Heart right ventricle (tissue), 16 donors: ENCODE data around the gene TMPRSS5. TPM values are rescaled to one million over a fixed set of nuclear protein-coding genes. Genes with fewer than 3 reads are reported as not detected.
"Not testable (repeated sequence)": the region's sequence is repeated elsewhere in the genome, so short reads cannot be mapped to it uniquely, and the experiment has no call there.

Experiments
- ATAC-seq, 8 donors: fragments of 200-7000 bp; cut with Tn5 transposase; one replicate each; pipeline ENCODE4 v1.9.1; 2020; ENCODE audit warnings: mild to moderate bottlenecking in 8 of 8, moderate library complexity in 8 of 8, moderate number of reproducible peaks in 1 of 8
- DNase-seq, 2 donors: peaks; one replicate each; pipeline ENCODE4 v3.0.0-alpha.2; 2020
- H3K27ac ChIP-seq, 10 donors: fragments of 200-600 bp; sonication (generic) in 2 of 10; one replicate each; pipeline versions ENCODE4 v1.5.0 to v1.8.0; 2020 to 2022; ENCODE audit warnings: mild to moderate bottlenecking in 3 of 10
- H3K27me3 ChIP-seq, 7 donors: fragments of 200-600 bp; one replicate each; pipeline ENCODE4 v1.8.0; 2021 to 2022; ENCODE audit warnings: mild to moderate bottlenecking in 2 of 7
- H3K36me3 ChIP-seq, 9 donors: fragments of 200-600 bp; sonication (generic) in 1 of 9; one replicate each; pipeline versions ENCODE4 v1.5.0 to v1.8.0; 2020 to 2022; ENCODE audit warnings: mild to moderate bottlenecking in 2 of 9
- H3K4me1 ChIP-seq, 9 donors: fragments of 200-600 bp; sonication (generic) in 1 of 9; one replicate each; pipeline versions ENCODE4 v1.5.0 to v1.8.0; 2020 to 2022; ENCODE audit warnings: mild to moderate bottlenecking in 4 of 9
- H3K4me3 ChIP-seq, 10 donors: fragments of 200-600 bp; sonication (generic) in 2 of 10; one replicate each; pipeline versions ENCODE4 v1.5.0 to v1.8.0; 2020 to 2022; ENCODE audit warnings: mild to moderate bottlenecking in 7 of 10, moderate library complexity in 2 of 10
- H3K9me3 ChIP-seq, 11 donors: fragments of 200-600 bp in 10 of 11; sonication (generic) in 2 of 11; one replicate each; pipeline versions ENCODE4 v1.5.0 to v1.8.0; 2013 to 2022; ENCODE audit warnings: mild to moderate bottlenecking in 2 of 11, control low read depth in 1 of 11, moderate library complexity in 1 of 11
- WGBS, 2 donors: extraction: QIAGEN DNeasy Blood & Tissue Kit; methylation state at CpG; one replicate each; pipeline ENCODE4 v1.1.7; 2013; ENCODE audit warnings: inconsistent platforms in 1 of 2; 5-methylcytosine and 5-hydroxymethylcytosine counted together
- intact Hi-C, 10 donors: fragments of 100-400 bp; cut with DNase I; formaldehyde crosslinking; loops; one replicate each; pipeline versions ENCODE4 v1.11.1 to v1.14.2; 2022
- polyA plus RNA-seq, 2 donors: library from polyadenylated mRNA; stranded (reverse); fragments of 200-250 nt; gene quantifications; one replicate each; pipeline ENCODE4 v1.2.3, GENCODE V29; 2013
- total RNA-seq, 10 donors: library from RNA; stranded (reverse); fragmentation: NEBNext Ultra II Directional in 3 of 10; extraction: Animal tissue kit (Norgen Biotek cat#: 25700) in 3 of 10; gene quantifications; one replicate each; pipeline versions ENCODE4 v1.2.1 to v1.2.4, GENCODE V29; 2021 to 2023
- TF ChIP-seq, protein P1 (sequence below), 9 donors: fragments of 200-600 bp; sonication (generic) in 2 of 9; IDR thresholded peaks; one replicate each; pipeline versions ENCODE4 v1.5.0 to v1.8.0; 2021 to 2022; ENCODE audit warnings: antibody characterized with exemption in 9 of 9, mild to moderate bottlenecking in 5 of 9, moderate library complexity in 1 of 9
- donor health status: Arrhythmogenic right ventricular cardiomyopathy.
- donor health status: ischemic (EF 13 %, LVEDD 7.1; RV severe dilation, severe dysfunction).
- donor health status: healthy with polysubstance abuse.
- donor health status: DM: no; HTN: yes; CAD: no.
- donor health status: DM: no; HTN: no; CAD: no.
- donor health status: ischemic (EF 25% LVEDD 6.9; RV normal size, moderate dysfunction).
- donor health status: ischemic (EF 25% LVEDD 5.7; RV mildly dilated, moderate dysfunction).
- donor health status: healthy.
- donor health status: DM: yes; HTN: yes; CAD: no.
- donor health status: Ischemic cardiomyopathy.
- donor health status: ischemic (EF 35%, LVEDD 5.7; RV mildly dilated, moderate dysfunction).
- donor health status: nonischemic (EF 11% LVEDD 7.7; RV severe dilation, severe dysfunction).
- donor health status: DM: yes; HTN: yes; CAD: no.
- donor health status: PGD.
- donor health status: ischemic (EF 29% LVEDD 5.4; RV normal size, mild dysfunction).
- donor health status: nonischemic (EF 23%, LVEDD 6.1; RV moderate dilation, normal function).

The TMPRSS5 gene
- total and polyA plus RNA-seq, 12 donors, result 0.36 to 1.9 (median 0.48) TPM

DNA sequence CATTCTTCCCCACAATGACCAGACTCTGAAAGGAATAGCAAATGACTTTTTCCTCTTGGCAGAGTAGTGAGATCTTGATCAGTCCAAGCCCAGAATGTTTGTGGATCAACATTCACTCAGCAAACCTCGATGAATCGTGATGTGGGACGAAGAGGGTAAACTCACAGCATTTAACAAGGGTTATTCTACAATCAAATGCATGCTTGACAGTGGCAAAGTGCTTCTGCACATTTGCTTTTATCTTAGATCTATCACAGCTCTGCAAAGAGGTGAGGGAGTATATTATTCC lies 31.8 kb downstream of the TMPRSS5 start:
- DNase-seq, result no peak
- TF ChIP-seq, protein P1, sequence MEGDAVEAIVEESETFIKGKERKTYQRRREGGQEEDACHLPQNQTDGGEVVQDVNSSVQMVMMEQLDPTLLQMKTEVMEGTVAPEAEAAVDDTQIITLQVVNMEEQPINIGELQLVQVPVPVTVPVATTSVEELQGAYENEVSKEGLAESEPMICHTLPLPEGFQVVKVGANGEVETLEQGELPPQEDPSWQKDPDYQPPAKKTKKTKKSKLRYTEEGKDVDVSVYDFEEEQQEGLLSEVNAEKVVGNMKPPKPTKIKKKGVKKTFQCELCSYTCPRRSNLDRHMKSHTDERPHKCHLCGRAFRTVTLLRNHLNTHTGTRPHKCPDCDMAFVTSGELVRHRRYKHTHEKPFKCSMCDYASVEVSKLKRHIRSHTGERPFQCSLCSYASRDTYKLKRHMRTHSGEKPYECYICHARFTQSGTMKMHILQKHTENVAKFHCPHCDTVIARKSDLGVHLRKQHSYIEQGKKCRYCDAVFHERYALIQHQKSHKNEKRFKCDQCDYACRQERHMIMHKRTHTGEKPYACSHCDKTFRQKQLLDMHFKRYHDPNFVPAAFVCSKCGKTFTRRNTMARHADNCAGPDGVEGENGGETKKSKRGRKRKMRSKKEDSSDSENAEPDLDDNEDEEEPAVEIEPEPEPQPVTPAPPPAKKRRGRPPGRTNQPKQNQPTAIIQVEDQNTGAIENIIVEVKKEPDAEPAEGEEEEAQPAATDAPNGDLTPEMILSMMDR (IDR thresholded peaks at IDR 0.05), result no peak
- H3K27me3 ChIP-seq, result no peaks in the 10 kb centered on the region
- 85 to 88% methylated on average over 3 of the region's 3 CpGs for WGBS, 2 donors
- no peaks in the 10 kb centered on the region for H3K36me3 ChIP-seq
- no peak for ATAC-seq
- no peak overlapping the region for H3K4me3 ChIP-seq
- H3K9me3 ChIP-seq, result no peaks in the 10 kb centered on the region
- H3K4me1 ChIP-seq, result peaks cover 0 to 14% (median 5%) of the 10 kb centered on the region in 9 donors
- H3K27ac ChIP-seq, result no peak overlapping the region
- intact Hi-C loops, result no loop called here

DNA sequence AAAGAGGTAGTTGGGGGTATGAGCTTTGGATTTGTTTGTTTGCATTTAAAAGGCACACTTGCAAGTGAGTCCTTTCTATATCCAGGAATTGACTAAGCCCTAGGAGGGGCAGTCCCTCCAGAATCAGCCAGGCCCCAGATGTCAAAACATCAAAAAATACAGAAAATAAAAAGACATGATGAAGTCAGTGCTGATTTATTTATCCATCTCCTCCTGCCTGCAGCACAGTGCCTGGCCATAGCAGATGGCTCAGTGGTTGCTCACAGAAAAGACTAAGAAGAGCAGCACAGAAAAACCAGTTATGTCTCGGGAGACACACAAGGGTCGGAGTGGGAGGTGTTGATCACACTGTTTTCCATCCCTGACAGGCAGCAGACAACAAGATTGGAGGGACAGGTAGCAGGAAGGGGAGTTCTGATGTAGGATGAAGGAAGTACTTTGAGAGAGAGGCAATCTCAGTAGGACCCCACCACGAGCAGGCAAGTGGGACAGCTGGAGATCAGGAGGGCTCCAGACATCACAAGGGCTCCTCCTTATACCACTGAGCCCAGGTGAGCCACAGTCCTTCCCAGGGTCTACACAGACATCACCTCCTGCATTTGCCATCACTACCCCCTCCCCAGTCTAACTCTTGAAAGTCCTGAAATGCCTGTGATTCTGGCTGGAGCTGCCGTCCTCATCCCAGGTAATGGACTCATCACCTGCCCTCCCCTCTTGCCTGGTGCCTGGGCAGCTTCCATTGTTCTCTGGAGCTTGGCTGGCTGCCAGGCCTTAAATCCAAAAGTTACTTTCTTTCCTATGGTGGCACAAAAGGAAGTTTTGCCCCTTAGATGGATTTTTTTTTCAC lies 32.3 kb downstream of the TMPRSS5 start:
- ATAC-seq (no peak), DNase-seq (no peak)
- TF ChIP-seq, protein P1 (IDR thresholded peaks at IDR 0.05), result no peak
- Histone ChIP-seq H3K27ac (no peak overlapping the region), H3K27me3 (no peaks in the 10 kb centered on the region), H3K9me3 (no peaks in the 10 kb centered on the region), H3K4me3 (no peak overlapping the region), H3K4me1 (peaks cover 0 to 14% (median 5%) of the 10 kb centered on the region in 9 donors), H3K36me3 (no peaks in the 10 kb centered on the region)
- intact Hi-C loops, result no loop called here
- 80 to 81% methylated on average over 4 of the region's 4 CpGs for WGBS, 2 donors

DNA sequence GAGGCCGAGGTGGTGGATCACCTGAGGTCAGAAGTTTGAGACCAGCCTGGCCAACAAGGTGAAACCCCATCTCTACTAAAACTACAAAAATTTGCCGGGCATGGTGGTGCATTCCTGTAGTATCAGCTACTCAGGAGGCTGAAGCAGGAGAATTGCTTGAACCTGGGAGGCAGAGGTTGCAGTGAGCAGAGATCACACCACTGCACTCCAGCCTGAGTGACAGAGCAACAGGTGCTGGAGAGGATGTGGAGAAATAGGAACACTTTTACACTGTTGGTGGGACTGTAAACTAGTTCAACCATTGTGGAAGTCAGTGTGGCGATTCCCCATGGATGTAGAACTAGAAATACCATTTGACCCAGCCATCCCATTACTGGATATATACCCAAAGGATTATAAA lies 34.2 kb downstream of the TMPRSS5 start:
- H3K27me3 ChIP-seq, H3K4me3 ChIP-seq, DNase-seq, H3K27ac ChIP-seq, intact Hi-C loops, H3K36me3 ChIP-seq, ATAC-seq: not testable (repeated sequence)
- Histone ChIP-seq H3K4me1 (peaks cover 0 to 14% (median 5%) of the 10 kb centered on the region in 9 donors), H3K9me3 (peaks cover 0 to 10% (median under 1%) of the 10 kb centered on the region in 11 donors)
- WGBS, 2 donors, result 94 to 96% methylated on average over 3 of the region's 3 CpGs

DNA sequence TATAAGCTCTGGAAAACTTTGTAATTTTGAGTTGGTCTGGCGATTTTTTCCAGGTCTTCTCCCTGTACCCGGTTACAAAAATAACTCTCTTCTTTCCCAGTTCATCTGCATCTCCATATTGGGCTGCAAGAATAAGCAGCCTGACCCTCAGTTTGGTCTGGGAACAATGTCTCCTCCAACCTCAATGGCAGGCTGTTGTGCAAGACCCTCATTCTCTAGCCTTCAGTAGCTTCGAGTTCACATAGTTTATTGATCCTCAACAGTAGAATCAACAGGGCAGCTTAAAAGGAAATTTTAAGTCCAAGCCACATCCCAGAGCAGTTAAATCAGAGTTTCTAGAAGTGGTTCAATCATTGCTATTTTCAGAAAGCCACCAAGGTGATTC lies 35.3 kb downstream of the TMPRSS5 start:
- no peak overlapping the region for H3K4me3 ChIP-seq
- TF ChIP-seq, protein P1 (IDR thresholded peaks at IDR 0.05), result no peak
- WGBS, 2 donors, result 82 to 89% methylated on average over 3 of the region's 3 CpGs
- no peaks in the 10 kb centered on the region for H3K27me3 ChIP-seq
- peaks cover 0 to 20% (median 11%) of the 10 kb centered on the region in 11 donors for H3K9me3 ChIP-seq
- no peak overlapping the region for H3K27ac ChIP-seq
- peaks cover 0 to 13% (median 5%) of the 10 kb centered on the region in 9 donors for H3K4me1 ChIP-seq
- no peaks in the 10 kb centered on the region for H3K36me3 ChIP-seq
- ATAC-seq (no peak), DNase-seq (no peak)
- intact Hi-C loops, result no loop called here

DNA sequence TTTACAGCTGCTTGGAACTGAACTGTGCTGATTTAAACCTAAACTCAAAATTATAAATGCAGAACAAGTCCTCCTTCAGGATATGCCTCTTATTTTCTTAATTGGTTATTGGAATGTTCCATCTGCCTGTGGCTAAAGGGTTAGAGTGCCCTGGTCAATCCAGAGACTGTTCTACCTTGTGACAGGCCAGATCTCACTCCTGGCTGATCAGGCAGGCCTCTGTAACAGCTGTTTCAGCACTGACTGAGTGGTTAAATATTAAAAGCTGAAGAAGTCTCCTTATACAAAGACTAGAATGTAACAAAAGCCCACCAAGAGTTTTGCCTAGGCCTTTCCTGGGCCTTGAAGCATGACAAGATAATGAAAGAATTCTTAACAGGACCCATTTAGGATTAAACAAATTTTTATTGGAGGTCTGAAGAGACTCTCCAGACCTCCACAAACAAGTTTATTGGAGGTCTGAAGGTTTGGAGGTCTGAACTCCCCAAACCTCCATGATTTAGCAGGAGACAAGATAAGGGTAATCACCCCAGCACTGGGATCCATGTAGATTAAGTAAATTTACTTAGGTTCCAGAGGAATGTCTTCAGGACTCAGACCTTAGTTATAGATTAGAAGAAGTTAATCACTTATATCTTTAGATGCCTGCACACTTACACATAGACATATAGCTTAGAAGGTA lies 35.8 kb downstream of the TMPRSS5 start:
- Histone ChIP-seq H3K36me3 (no peaks in the 10 kb centered on the region), H3K27ac (no peak overlapping the region), H3K27me3 (no peaks in the 10 kb centered on the region), H3K4me1 (peaks cover 0 to 9% (median 0%) of the 10 kb centered on the region in 9 donors), H3K9me3 (peaks cover 0 to 23% (median 12%) of the 10 kb centered on the region in 11 donors), H3K4me3 (no peak overlapping the region)
- intact Hi-C loops, result no loop called here
- ATAC-seq, result no peak
- TF ChIP-seq, protein P1 (IDR thresholded peaks at IDR 0.05), result no peak
- DNase-seq, result no peak
